Endothelial cell (in vitro differentiated cells): ENCODE measurements around the gene TLR2. TPM values are rescaled to one million over a fixed set of nuclear protein-coding genes. Genes with fewer than 3 reads are reported as not detected.
"Not testable (repeated sequence)": the region's sequence is repeated elsewhere in the genome, so short reads cannot be mapped to it uniquely, and the experiment has no call there.

Experiments used
- DNase-seq: peaks from one replicate; pipeline ENCODE4 v3.0.0; 2021; ENCODE audit warnings: low spot score
- H3K27ac Mint-ChIP-seq: one replicate; pipeline ENCODE4 v1.8.0; 2021; ENCODE audit warnings: mixed read lengths, inconsistent platforms; ENCODE audit not compliant: unreplicated experiment
- H3K27me3 Mint-ChIP-seq: one replicate; pipeline ENCODE4 v1.8.0; 2021; ENCODE audit warnings: mild to moderate bottlenecking, moderate library complexity, mixed read lengths, inconsistent platforms; ENCODE audit not compliant: unreplicated experiment
- H3K36me3 Mint-ChIP-seq: one replicate; pipeline ENCODE4 v1.8.0; 2021; ENCODE audit warnings: mild to moderate bottlenecking, low read depth, mixed read lengths, inconsistent platforms; ENCODE audit not compliant: unreplicated experiment
- H3K4me1 Mint-ChIP-seq: one replicate; pipeline ENCODE4 v1.8.0; 2021; ENCODE audit warnings: mild to moderate bottlenecking, mixed read lengths, inconsistent platforms; ENCODE audit not compliant: unreplicated experiment
- H3K4me3 Mint-ChIP-seq: one replicate; pipeline ENCODE4 v1.8.0; 2021; ENCODE audit warnings: mild to moderate bottlenecking, mixed read lengths, inconsistent platforms; ENCODE audit not compliant: unreplicated experiment
- H3K9me3 Mint-ChIP-seq: one replicate; pipeline ENCODE4 v1.8.0; 2021; ENCODE audit warnings: mixed read lengths, inconsistent platforms; ENCODE audit not compliant: unreplicated experiment
- total RNA-seq: library from RNA; stranded (reverse); fragmentation: NEBNext Ultra II Directional; extraction: Animal tissue kit (Norgen Biotek cat#: 25700); gene quantifications from one replicate; pipeline ENCODE4 v1.2.1, GENCODE V29; 2021; ENCODE audit not compliant: unreplicated experiment
- TF ChIP-seq, protein P1 (sequence below): fragments of 200-600 bp; sonication (generic); IDR thresholded peaks from one replicate; pipeline ENCODE4 v1.5.0; 2021; ENCODE audit warnings: antibody characterized with exemption; ENCODE audit not compliant: unreplicated experiment

The TLR2 gene
- total RNA-seq, 1 donor from 2014 or later, result not detected

DNA sequence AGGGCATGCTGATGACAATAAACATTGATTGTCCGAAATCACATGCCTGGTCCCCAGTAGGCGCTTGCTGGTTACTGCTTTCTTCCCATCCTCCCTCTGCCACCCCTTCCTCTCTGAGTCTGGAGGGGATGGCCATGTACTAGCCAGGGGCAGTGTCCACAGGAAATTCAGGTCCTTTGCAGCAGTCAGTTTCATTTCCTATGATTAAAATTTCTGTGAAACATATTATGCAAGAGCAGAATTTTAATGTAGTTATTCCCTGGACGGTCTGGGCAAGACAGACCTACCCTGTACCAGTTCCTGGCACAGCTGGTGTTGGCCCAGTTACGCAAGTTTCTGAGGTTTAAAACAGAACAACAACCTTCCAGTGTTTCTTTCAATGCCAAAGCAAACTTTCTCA is 28.2 kb upstream of the TLR2 start:
- Mint-ChIP-seq H3K9me3 (no peaks in the 10 kb centered on the region), H3K4me1 (peaks cover 12% of the 10 kb centered on the region), H3K27ac (no peak overlapping the region), H3K36me3 (peaks cover 3% of the 10 kb centered on the region), H3K4me3 (no peak overlapping the region), H3K27me3 (peaks cover 5% of the 10 kb centered on the region)
- TF ChIP-seq, protein P1, sequence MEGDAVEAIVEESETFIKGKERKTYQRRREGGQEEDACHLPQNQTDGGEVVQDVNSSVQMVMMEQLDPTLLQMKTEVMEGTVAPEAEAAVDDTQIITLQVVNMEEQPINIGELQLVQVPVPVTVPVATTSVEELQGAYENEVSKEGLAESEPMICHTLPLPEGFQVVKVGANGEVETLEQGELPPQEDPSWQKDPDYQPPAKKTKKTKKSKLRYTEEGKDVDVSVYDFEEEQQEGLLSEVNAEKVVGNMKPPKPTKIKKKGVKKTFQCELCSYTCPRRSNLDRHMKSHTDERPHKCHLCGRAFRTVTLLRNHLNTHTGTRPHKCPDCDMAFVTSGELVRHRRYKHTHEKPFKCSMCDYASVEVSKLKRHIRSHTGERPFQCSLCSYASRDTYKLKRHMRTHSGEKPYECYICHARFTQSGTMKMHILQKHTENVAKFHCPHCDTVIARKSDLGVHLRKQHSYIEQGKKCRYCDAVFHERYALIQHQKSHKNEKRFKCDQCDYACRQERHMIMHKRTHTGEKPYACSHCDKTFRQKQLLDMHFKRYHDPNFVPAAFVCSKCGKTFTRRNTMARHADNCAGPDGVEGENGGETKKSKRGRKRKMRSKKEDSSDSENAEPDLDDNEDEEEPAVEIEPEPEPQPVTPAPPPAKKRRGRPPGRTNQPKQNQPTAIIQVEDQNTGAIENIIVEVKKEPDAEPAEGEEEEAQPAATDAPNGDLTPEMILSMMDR, result no peak
- DNase-seq, result no peak

DNA sequence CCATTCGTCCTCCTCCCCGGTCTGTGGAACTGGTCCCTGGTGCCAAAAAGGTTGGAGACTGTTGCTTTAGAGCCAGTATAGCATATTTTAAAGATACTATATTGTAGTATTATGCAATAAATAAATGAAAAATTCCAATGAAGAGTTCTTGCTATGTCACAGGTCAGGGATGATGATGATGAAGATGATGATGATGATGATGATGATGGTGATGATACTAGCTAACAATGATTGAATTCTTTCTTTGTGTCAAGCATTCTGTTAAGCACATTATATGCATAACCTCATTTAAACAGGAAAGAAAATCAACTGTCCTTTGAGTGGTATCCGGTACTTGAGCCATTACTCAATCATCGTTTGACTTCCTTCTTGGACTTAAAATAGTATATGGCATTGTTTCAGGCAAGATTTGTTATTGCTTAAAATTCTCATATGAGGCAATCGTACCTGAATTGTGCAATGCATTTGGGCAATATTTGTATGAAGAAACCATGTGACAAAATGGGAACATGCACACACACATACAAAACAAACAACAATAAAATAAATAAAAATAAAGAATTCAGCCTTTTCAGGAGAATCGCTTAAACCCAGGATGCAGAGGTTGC is 22.8 kb upstream of the TLR2 start:
- Mint-ChIP-seq H3K4me1 (no peaks in the 10 kb centered on the region), H3K27ac (no peak overlapping the region), H3K4me3 (no peak overlapping the region), H3K36me3 (peaks cover 7% of the 10 kb centered on the region), H3K27me3 (peaks cover 4% of the 10 kb centered on the region), H3K9me3 (peaks cover 4% of the 10 kb centered on the region)
- TF ChIP-seq, protein P1, result no peak
- no peak for DNase-seq

DNA sequence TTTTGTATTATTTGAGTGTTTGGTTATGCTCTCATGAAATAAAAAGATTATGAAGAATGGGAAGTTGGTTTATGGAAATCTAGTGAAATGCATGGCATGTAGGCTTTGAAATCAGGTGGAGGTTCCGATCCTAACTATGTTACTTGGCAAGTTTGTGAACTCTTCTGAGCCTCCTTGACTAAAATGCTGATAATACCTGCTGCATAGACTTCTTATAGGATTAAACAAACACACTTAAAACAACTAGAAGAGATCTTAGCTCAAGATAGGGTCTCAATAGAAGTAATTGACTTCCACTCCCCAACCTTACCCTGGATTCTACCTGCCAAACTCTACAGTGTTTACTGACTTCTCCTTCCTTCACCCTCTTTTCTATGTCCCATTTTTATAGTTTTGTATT is 22.2 kb upstream of the TLR2 start:
- TF ChIP-seq, protein P1, result no peak
- no peak overlapping the region for H3K4me3 Mint-ChIP-seq
- H3K4me1 Mint-ChIP-seq, result no peaks in the 10 kb centered on the region
- H3K36me3 Mint-ChIP-seq, result peaks cover 7% of the 10 kb centered on the region
- no peak for DNase-seq
- H3K27me3 Mint-ChIP-seq, result peaks cover 4% of the 10 kb centered on the region
- peaks cover 4% of the 10 kb centered on the region for H3K9me3 Mint-ChIP-seq
- no peak overlapping the region for H3K27ac Mint-ChIP-seq

DNA sequence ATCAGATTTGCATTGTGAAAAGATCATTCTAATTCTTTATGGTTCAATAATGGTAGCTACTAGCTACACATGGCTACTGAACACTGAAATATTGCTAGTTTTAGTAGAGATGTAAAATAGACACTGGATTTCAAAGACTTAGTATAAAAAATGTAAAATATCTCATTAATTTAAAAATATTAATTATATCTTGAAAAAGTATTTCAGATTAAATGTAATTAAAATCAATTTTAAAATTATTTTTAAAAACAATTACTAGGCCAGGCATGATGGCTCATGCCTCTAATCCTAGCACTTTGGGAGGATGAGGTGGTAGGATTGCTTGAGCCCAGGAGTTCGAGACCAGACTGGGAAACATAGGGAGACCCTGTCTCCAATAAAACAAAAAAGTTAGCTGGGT is 20.4 kb upstream of the TLR2 start:
- DNase-seq, result no peak
- H3K4me1 Mint-ChIP-seq, result no peaks in the 10 kb centered on the region
- peaks cover 7% of the 10 kb centered on the region for H3K36me3 Mint-ChIP-seq
- H3K27ac Mint-ChIP-seq, result no peak overlapping the region
- no peak overlapping the region for H3K4me3 Mint-ChIP-seq
- peaks cover 4% of the 10 kb centered on the region for H3K9me3 Mint-ChIP-seq
- H3K27me3 Mint-ChIP-seq, result peaks cover 5% of the 10 kb centered on the region
- TF ChIP-seq, protein P1, result no peak

DNA sequence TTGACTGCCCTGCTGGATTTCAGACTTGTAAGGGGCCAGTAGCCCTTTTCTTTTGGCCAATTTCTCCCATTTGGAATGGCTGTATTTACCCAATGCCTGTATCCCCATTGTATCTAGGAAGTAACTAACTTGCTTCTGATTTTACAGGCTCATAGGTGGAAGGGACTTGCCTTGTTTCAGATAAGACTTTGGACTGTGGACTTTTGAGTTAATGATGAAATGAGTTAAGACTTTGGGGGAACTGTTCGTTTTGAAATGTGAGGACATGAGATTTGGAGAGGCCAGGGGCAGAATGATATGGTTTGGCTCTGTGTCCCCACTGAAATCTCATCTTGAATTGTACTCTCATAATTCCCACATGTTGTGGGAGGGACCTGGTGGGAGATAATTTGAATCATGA is 17.6 kb upstream of the TLR2 start:
- H3K27me3 Mint-ChIP-seq, H3K4me1 Mint-ChIP-seq, H3K36me3 Mint-ChIP-seq, H3K9me3 Mint-ChIP-seq, DNase-seq, H3K27ac Mint-ChIP-seq, H3K4me3 Mint-ChIP-seq: not testable (repeated sequence)
